ENCODE data around the gene SYAP1. TPM values are rescaled to one million over a fixed set of nuclear protein-coding genes. Genes with fewer than 3 reads are reported as not detected.

SYAP1 gene
- total RNA-seq, 4 donors from 2014 or later = 25.4 to 39.1 (median 30.4) TPM

GRCh38 chrX:16702700-16703599, 16.5 kb upstream of the SYAP1 start:
- no peak overlapping the region for H3K4me3 ChIP-seq
- H3K27me3 ChIP-seq = no peaks in the 10 kb centered on the region
- H3K27ac ChIP-seq = no peak overlapping the region
- H3K9me3 ChIP-seq = no peaks in the 10 kb centered on the region
- 72 to 83% methylated on average over 6 to 7 of the region's 15 CpGs for WGBS, 2 donors (ENCODE audit: low coverage in 1 of 2)
- TF ChIP-seq EP300 (IDR thresholded peaks at IDR 0.05) = no peak
- TF ChIP-seq POLR2AphosphoS5 (IDR thresholded peaks at IDR 0.05) = no peak
- no peak for TF ChIP-seq CTCF (IDR thresholded peaks at IDR 0.05)
- TF ChIP-seq POLR2A (IDR thresholded peaks at IDR 0.05) = no peak
- peaks cover 0 to 17% of the 10 kb centered on the region in 2 donors for H3K36me3 ChIP-seq
- no peak for ATAC-seq
- H3K4me1 ChIP-seq = no peaks in the 10 kb centered on the region

GRCh38 chrX:16705370-16705769, 14.0 kb upstream of the SYAP1 start:
- Histone ChIP-seq H3K9me3 (no peaks in the 10 kb centered on the region), H3K27me3 (no peaks in the 10 kb centered on the region), H3K36me3 (peaks cover 0 to 9% of the 10 kb centered on the region in 2 donors), H3K4me1 (no peaks in the 10 kb centered on the region), H3K27ac (no peak overlapping the region), H3K4me3 (no peak overlapping the region)
- 87% methylated on average over 3 of the region's 3 CpGs; no CpG with 5 or more reads in 1 of the 2 donors for WGBS, 2 donors (ENCODE audit: low coverage in 1 of 2)
- TF ChIP-seq POLR2A (IDR thresholded peaks at IDR 0.05) (no peak), POLR2AphosphoS5 (IDR thresholded peaks at IDR 0.05) (no peak), CTCF (IDR thresholded peaks at IDR 0.05) (no peak), EP300 (IDR thresholded peaks at IDR 0.05) (no peak)
- ATAC-seq = no peak

- Histone ChIP-seq H3K4me3 (no peak overlapping the region), H3K27ac (no peak overlapping the region), H3K4me1 (no peaks in the 10 kb centered on the region), H3K9me3 (no peaks in the 10 kb centered on the region), H3K27me3 (no peaks in the 10 kb centered on the region), H3K36me3 (peaks cover 0 to 9% of the 10 kb centered on the region in 2 donors)
- TF ChIP-seq CTCF (IDR thresholded peaks at IDR 0.05) = no peak
- TF ChIP-seq POLR2AphosphoS5 (IDR thresholded peaks at IDR 0.05) = no peak
- TF ChIP-seq POLR2A (IDR thresholded peaks at IDR 0.05) = no peak
- no peak for TF ChIP-seq EP300 (IDR thresholded peaks at IDR 0.05)
- 93 to 100% methylated on average over 2 to 3 of the region's 3 CpGs for WGBS, 2 donors (ENCODE audit: low coverage in 1 of 2)
- no peak for ATAC-seq
Measured at GRCh38 chrX:16708016-16708415, 11.4 kb upstream of the SYAP1 start.

GRCh38 chrX:16711219-16711811, 8.1 kb upstream of the SYAP1 start:
- TF ChIP-seq POLR2A (IDR thresholded peaks at IDR 0.05) (no peak), POLR2AphosphoS5 (IDR thresholded peaks at IDR 0.05) (no peak), CTCF (IDR thresholded peaks at IDR 0.05) (no peak), EP300 (IDR thresholded peaks at IDR 0.05) (no peak)
- peaks cover 0 to 6% of the 10 kb centered on the region in 2 donors for H3K36me3 ChIP-seq
- 37 to 48% methylated on average over 5 to 7 of the region's 9 CpGs for WGBS, 2 donors (ENCODE audit: low coverage in 1 of 2)
- H3K9me3 ChIP-seq = no peaks in the 10 kb centered on the region
- no peaks in the 10 kb centered on the region for H3K27me3 ChIP-seq
- peak overlapping the region; percentile 75 to 81 for H3K4me3 ChIP-seq
- peak overlapping the region; percentile 88 to 91 (median 90) for H3K27ac ChIP-seq
- ATAC-seq = no peak
- H3K4me1 ChIP-seq = no peaks in the 10 kb centered on the region

All from gastroesophageal sphincter (tissue), 4 donors.